Measurements from ENCODE around the gene ELAVL3. TPM values are rescaled to one million over a fixed set of nuclear protein-coding genes. Genes with fewer than 3 reads are reported as not detected.

Gene ELAVL3
- total RNA-seq, 2 experiments from 2014 or later, result not detected

Small RNA genes within 50 kb of the gene (microRNA-seq; reads per million reads assigned to microRNA genes)
- gene MIR7974, result not detected

Other genes starting within 250 kb of the ELAVL3 start
- gene ANGPTL8, start 241.4 kb downstream of the ELAVL3 start, total RNA-seq, result not detected
- under 1 TPM; 0.58 to 0.70 TPM for gene DOCK6, start 218.5 kb downstream of the ELAVL3 start, total RNA-seq
- not detected for gene TSPAN16, start 184.9 kb downstream of the ELAVL3 start, total RNA-seq
- gene RAB3D, start 141.4 kb downstream of the ELAVL3 start, total RNA-seq, result 1 to 10 TPM; 3.6 to 5.1 TPM
- 10 to 100 TPM; 25.1 to 28.1 TPM for gene TMEM205, start 134.8 kb downstream of the ELAVL3 start, total RNA-seq
- 10 to 100 TPM; 13.0 to 16.1 TPM for gene CCDC159, start 134.5 kb downstream of the ELAVL3 start, total RNA-seq
- gene PLPPR2, start 125.6 kb downstream of the ELAVL3 start, total RNA-seq, result 1 to 10 TPM in 1 of 2 experiments, under 1 TPM in 1; 0.87 to 1.3 TPM
- 1 to 10 TPM; 2.6 to 3.9 TPM for gene SWSAP1, start 106.4 kb downstream of the ELAVL3 start, total RNA-seq
- 1 to 10 TPM; 8.1 to 9.1 TPM for gene EPOR, start 96.7 kb downstream of the ELAVL3 start, total RNA-seq
- not detected for gene RGL3, start 61.7 kb downstream of the ELAVL3 start, total RNA-seq
- under 1 TPM; 0.15 to 0.54 TPM for gene ODAD3, start 45.9 kb downstream of the ELAVL3 start, total RNA-seq
- 100 to 1,000 TPM; 278 to 306 TPM for gene PRKCSH, start 45.4 kb downstream of the ELAVL3 start, total RNA-seq
- gene ZNF653, start 24.8 kb upstream of the ELAVL3 start, total RNA-seq, result 10 to 100 TPM; 16.1 to 16.7 TPM
- gene ECSIT, start 48.1 kb upstream of the ELAVL3 start, total RNA-seq, result 10 to 100 TPM; 33.0 to 36.2 TPM
- not detected for gene CNN1, start 57.8 kb upstream of the ELAVL3 start, total RNA-seq
- gene ELOF1, start 78.2 kb upstream of the ELAVL3 start, total RNA-seq, result 10 to 100 TPM; 55.1 to 67.2 TPM
- 10 to 100 TPM; 34.1 to 58.8 TPM for gene ACP5, start 96.6 kb upstream of the ELAVL3 start, total RNA-seq
- 1 to 10 TPM; 6.3 to 7.1 TPM for gene ZNF627, start 116.4 kb upstream of the ELAVL3 start, total RNA-seq

Data from activated CD8-positive, alpha-beta memory T cell treated with anti-CD3 and anti-CD28 coated beads, Interleukin-2, amount 10 ng/mL, durations not matched to agents 7 days and 5 days (primary cell).